NCI-H82 treated with DMSO at 0.1 percent for 48 hours (cell line): ENCODE results near the gene RASGRP4.
"Not testable (repeated sequence)": the region's sequence is repeated elsewhere in the genome, so short reads cannot be mapped to it uniquely, and the experiment has no call there.

Experiments used
- DNase-seq: peaks from one replicate; lab custom pipeline; 2025; ENCODE audit not compliant: unreplicated experiment; lab: John Stamatoyannopoulos, UW

Gene RASGRP4

GRCh38 chr19:38375098-38375493 is 50.9 kb downstream of the RASGRP4 start:
- no peak for DNase-seq

GRCh38 chr19:38374332-38375097 is 51.5 kb downstream of the RASGRP4 start, which contains the start of gene PSMD8:
PSMD8 (plus strand) TSS chr19:38374571; CDS start chr19:38374602, 31 bp downstream.
- DNase-seq, result peak; percentile 98

- DNase-seq, result no peak
These were observed 52.1 kb downstream of the RASGRP4 start for GRCh38 chr19:38373907-38374331.

GRCh38 chr19:38371081-38371480 is 54.9 kb downstream of the RASGRP4 start:
- DNase-seq, result no peak

GRCh38 chr19:38370299-38370698 is 55.7 kb downstream of the RASGRP4 start:
- DNase-seq, result no peak

- DNase-seq, result no peak
These were observed 56.4 kb downstream of the RASGRP4 start for GRCh38 chr19:38369584-38369983.

GRCh38 chr19:38367041-38367440 is 59.0 kb downstream of the RASGRP4 start:
- DNase-seq, result no peak

GRCh38 chr19:38362946-38363688 is 62.9 kb downstream of the RASGRP4 start:
- DNase-seq, result not testable (repeated sequence)

GRCh38 chr19:38362076-38362945 is 63.7 kb downstream of the RASGRP4 start:
- peak; percentile 75 for DNase-seq

- DNase-seq, result peak; percentile 82
These were observed 64.4 kb downstream of the RASGRP4 start for GRCh38 chr19:38361633-38362075.

GRCh38 chr19:38360839-38361631 is 65.0 kb downstream of the RASGRP4 start:
- DNase-seq, result no peak

GRCh38 chr19:38360351-38360750 is 65.7 kb downstream of the RASGRP4 start:
- DNase-seq, result no peak

GRCh38 chr19:38359242-38360021 is 66.6 kb downstream of the RASGRP4 start:
- DNase-seq, result no peak
